ENCODE measurements around the gene TEFM.
"Not testable (repeated sequence)": the region's sequence is repeated elsewhere in the genome, so short reads cannot be mapped to it uniquely, and the experiment has no call there.

Gene TEFM

DNA sequence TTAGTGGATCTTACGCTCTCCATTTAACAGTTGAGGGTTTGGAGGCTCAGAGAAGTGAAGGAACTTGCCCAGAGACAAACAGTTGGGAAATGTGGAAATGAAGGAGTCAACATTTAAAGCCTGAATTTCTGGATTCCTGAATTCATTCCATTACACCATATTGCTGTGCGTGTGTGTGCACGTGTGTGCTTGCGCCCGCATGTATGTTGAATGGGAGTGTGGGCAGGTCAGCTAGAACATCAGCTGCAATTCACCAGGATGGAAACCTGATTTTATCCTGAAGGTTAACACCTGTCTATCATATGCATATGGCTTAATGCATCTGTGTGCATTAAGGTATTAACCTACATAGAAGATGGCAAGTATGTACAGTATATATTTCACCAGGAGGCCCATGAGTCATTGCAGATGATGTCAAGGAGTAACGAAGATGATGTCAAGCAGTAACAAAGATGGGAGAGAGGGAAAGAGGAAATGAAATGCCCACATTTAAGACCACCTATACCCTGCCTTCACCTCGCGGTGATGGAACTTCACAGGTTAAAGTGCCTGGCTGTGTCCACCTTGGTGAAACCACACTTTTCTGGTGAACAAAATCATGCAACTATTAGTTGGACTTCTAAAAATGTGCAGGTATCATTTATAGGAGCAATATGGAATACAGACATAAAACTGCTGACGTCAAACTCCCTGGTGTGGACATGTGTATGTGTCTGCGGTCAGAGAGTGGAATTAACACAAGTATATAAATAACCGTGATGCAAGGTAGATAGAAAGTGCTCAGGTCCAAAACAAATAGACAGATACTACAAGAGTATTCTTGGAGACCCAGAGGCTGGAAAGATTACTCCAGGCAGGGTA is 14.9 kb upstream of the TEFM start:
- no peak for DNase-seq

DNA sequence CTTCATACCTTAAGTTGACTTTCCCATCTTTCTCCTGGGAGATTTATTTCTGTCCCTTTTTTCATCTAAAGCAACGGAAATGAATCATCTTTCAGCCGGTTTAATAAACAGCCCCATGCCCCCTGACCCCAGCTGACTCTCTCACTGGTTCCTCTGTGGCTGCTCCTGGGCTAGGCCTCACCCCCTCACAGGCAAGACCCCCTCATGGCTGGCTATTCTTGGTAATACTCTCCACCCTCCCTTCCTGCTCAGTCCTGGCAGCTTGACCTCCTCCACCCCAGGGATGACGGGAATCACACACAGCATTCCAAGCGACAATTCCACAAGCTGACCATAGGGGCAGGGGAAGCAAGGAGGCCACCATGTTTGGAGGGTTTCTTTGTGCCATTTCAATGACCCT is 14.2 kb upstream of the TEFM start:
- no peak for DNase-seq

DNA sequence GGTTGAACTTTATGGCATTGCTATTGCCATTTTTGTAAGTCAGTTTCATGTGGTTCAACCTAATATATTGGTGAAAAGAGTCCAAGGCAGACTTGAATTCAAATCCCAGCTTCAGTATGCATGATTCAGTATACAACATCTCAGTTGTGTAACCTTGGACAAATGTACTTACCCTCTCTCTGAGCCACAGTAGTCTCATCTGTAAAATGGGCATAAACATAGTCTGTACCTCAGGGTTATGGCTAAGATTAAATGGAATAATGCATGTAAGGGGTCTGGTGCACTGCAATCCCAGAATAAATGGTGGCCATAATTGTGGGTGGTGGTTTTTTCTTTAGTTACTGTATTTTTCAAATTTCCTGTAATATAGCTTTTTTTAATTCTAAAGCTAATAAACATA is 11.0 kb upstream of the TEFM start:
- no peak for DNase-seq

DNA sequence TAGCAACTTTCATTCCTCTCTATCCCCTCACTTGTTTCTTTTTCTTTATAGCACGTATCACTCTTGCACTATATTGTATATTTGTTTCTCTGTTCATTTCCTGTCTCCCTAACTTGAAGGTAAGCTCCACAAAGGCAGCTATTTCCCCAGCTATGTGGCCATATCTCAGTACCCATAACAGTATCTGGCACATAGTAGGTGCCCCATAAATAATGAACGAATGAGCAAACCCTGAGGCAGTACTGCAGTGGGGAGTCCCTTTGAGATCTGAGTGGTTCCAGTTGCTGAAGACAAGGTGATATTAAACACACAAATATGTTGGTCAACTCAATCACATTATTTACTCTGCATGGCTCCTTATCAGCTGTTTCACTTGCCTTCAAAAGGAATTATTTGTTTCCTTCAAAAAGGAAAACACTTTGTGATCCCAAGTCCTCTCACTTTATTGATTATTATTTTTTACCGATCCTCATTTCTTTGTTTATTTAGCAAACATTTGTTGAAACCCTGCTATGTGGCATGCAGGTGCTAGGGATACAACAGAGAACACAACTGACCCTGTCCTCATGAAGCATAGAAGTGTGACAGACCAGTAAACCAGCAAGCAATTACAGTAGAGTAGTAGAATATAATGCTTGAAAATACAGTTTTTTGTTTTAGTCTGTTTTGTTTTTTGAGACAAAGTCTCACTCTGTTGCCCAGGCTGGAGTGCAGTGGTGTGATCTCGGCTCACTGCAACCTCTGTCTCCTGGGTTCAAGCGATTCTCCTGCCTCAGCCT is 10.0 kb upstream of the TEFM start:
- no peak for DNase-seq

DNA sequence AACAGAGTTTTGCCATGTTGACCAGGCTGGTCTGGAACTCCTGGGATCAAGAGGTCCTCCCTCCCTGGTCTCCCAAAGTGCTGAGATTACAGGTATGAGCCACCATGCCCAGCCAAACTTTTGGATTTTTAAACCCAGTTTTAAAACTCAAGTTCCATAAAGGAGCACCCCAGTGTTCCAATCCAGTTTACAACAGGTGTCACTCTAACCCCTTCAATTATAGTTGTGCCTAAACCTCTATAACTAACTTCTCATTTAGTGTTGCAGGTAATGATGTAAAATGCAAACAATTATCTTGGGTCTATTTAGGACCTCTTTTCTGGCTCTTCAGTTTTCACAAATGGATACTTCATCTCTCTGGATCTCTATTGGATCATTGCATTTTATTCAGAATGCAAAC is 7.9 kb upstream of the TEFM start:
- DNase-seq = no peak

DNA sequence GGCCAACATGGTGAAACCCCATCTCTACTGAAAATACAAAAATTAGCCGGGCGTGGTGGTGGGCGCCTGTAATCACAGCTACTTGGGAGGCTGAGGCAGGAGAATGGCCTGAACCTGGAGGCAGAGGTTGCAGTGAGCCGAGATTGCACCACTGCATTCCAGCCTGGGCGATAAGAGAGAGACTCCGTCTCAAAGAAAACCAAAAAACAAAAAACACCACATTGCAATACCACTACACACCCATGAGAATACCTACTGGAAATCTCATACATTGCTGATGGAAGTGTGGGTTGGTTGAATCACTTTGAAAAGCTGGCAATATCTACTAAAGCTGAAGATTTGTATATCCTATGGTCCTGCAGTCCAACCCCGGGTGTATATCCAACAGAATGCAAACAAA is 4.1 kb upstream of the TEFM start:
- not testable (repeated sequence) for DNase-seq

DNA sequence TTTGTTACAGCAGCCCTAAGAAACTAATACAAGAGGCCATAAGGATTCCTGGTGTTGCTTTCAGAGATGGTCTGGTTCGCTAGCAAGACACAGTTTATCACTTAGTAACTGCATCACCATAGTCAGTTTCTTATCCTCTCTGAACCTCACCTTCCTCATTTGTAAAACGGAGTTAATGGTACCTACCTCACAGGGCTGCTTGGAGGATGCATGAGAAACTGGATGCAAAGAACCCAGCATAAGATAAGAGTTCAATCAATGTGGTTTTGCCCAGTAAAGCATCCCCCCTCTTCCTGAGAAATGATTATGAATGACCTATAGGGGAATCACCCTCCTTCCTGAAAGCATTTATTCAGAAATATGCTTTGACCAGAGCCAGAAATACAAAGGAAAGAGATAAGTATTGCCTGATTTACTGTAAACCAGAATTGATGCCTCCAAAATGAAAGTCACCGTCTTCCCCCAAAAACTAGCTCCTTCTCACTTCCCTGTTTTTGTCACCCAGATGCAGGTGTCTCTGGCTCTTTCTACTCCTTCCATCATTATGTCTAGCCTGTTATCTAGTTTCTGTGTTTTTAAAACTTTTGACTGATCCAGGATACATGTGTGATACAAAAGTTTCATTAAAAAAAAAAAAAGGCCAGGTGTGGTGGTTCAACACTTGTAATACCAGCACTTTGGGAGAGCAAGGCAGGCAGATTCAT is 2.8 kb upstream of the TEFM start:
- no peak for DNase-seq

DNA sequence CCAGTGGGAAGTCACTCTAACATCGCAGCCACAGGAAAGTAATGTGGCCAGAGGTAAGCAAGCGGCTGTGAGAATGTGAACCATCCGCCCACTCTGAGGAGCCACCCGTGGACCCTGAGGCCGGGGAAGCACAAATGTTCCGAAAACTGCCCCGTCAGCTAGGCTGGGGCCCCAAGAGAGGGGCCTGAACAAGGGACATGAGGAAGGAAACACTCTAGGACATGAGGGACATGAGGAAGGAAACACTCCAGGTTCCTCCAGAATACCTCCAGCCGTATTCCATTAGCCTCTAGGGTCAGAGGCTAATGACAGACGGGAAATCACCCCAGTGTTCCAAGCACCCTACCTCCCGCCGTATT is 317 bp downstream of the TEFM start:
- no peak for DNase-seq

DNA sequence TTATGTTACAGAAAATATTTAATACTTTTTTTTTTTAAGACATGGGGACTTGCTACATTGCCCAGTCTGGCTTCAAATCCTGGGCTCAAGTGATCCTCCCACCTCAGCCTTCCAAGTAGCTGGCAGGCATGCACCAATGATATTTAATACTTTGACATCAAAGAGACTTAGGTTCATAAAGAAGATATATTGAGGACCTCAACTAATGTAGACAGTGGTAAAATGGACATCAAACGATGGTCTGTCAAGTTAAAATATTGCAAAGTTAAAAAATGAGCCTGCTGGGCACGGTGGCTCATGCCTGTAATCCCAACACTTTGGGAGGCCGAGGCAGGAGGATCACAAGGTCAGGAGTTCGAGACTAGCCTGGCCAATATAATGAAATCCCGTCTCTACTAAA is 8.7 kb downstream of the TEFM start:
- DNase-seq = no peak

DNA sequence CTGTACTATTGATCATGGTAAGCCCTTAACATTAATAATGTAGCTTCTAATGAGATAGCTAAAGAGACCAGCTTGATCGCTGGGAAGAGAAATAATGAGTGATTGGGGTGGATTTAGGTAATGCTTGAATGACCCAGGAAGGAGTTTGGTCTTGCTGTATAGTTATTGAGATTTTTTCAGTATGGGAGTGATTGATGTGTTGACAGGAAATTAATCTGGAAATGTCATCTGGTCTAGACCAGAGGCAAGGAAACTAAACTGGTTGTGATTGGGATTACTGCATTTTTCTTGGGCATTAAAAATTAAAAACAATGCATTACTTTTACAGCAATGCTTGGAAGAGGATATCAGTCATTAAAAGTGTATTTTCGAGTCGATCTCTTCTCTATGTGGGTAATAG is 11.8 kb downstream of the TEFM start:
- no peak for DNase-seq

DNA sequence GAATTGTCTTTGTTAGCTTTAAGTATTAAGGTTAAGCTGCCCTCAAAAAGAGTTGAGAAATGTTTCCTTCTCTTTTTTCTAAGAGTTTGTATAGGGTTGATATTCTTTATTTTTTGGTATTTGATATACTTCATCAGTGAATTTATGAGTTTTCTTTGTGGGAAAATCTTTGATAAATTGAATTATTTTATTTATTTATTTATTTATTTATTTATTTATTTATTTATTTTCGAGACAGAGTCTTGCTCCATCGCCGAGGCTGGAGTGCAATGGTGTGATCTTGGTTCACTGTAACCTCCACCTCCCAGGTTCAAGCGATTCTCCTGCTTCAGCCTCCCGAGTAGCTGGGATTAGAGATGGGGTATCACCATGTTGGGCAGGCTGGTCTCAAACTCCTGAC is 19.9 kb downstream of the TEFM start:
- no peak for DNase-seq

DNA sequence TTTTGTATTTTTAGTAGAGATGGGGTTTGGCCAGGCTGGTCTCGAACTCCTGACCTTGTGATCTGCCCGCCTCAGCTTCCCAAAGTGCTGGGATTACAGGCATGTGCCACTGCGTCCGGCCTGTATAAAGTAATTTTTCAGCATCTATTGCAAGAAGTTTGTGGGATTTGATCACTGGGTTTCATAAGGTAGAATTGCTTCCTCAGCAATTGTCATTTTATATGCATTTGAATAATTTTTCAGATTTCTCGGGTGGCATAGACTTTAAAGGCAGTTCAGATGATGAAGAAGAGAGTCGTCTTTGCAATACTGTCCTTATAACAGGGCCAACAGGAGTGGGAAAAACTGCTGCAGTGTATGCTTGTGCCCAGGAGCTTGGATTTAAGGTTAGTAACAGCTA is 37.0 kb downstream of the TEFM start:
- no peak for DNase-seq

DNA sequence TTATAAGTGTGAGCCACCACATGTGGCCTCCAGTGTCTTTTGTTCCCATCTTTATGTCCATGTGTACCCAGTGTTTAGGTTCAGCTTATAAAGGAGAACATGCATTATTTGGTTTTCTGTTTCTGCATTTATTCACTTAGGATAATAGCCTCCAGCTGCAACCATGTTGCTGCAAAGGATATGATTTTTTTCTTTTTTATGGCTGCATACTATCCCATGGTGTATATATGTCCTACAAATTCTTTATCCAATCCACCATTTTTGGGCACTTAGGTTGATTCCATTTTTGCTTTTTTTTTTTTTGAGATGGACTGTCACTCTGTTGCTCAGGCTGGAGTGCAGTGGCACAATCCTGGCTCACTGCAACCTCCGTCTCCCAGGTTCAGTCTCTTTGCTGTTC is 41.4 kb downstream of the TEFM start:
- no peak for DNase-seq

DNA sequence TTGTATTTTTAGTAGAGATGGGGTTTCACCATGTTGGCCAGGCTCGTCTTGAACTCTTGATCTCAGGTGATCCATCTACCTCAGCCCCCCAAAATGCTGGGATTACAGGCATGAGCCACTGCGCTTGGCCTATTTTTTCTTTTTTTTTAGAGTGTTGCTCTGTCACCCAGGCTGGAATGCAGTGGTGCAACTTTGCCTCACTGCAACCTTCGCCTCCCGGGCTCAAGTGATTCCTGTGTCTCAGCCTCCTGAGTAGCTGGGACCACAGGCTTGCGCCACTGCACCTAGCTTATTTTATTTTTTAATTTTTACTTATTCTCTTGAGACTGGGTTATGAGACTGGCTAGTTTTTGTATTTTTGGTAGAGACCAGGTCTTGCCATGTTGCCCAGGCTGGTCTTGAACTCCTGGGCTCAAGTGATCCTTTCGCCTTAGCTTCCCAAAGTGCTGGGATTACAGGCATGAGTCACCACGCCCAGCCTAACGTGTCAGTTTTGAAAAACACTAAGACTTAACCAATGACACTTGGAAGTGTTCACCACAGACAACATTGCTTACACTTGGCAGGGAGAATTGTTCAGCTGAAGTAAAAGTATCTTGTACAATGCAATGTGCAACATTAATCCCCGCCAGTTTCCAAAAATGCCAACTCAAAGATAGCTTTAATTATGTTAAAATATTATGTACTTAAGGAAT is 47.3 kb downstream of the TEFM start:
- no peak for DNase-seq

DNA sequence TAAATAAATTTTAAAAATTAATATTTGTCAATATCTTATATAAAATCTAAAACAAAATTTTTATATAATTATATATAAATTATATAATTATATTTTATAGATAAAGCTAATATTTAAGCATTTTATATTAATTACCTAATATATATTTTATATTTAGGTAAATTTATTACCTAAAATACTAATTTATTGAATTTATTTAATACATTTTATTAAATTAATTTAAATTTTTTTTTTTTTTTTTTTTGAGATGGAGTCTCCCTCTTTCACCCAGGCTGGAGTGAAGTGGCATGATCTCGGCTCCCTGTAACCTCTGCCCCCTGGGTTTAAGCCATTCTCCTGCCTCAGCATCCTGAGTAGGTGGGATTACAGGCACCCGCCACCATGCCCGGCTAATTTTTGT is 51.9 kb downstream of the TEFM start:
- DNase-seq = no peak
